Measurements from ENCODE around the gene OSBPL8.
"Not testable (repeated sequence)": the region's sequence is repeated elsewhere in the genome, so short reads cannot be mapped to it uniquely, and the experiment has no call there.

OSBPL8 gene

DNA sequence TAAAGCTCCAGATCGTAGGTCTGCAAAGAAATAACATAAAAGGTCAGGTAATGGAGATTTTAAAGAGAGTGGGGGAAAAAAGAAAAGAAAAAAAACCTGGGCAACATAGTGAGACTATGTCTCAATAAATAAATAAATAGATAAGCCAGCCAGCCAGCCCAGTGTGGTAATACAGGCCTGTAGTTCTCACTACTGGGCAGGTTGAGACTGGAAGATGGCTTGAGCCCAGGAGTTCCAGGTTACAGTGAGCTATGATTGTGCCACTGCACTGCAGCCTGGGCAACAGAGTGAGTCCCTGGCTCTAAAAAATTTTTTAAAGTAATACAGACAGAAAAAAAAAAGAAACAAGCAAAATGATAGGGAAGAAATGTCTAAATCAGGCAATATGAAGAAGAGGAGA is 168.1 kb downstream of the OSBPL8 start:
- H3K4me1 Mint-ChIP-seq (ENCODE audit: low read depth), result no peaks in the 10 kb centered on the region
- intact Hi-C loops (cut with micrococcal nuclease), result no loop called here
- no peak overlapping the region for H3K27ac Mint-ChIP-seq

DNA sequence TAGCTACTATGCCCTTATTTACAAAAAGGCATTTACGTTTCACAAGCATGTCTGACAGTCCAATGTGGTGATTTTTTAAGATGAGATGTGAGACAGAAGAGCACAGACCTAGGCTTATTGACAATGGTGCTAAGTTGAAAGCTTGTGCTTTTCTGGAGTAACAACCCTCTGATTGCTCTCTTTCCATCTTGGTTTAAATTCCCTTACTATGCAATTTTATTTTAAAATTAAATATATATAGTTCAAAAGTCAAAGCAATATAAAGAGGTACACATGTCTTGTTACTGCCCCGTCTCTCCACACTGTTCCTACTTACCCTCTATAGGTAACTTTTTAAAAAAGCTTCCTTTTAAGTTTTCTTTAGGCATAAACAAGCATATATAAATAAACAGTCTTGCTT is 172.0 kb downstream of the OSBPL8 start:
- intact Hi-C loops (cut with micrococcal nuclease), result loop anchor here (10.0 kb wide), 1 partner anchor 197 kb away; no protein-coding TSS in a partner anchor
- Mint-ChIP-seq H3K4me3 (no peak overlapping the region), H3K9me3 (no peaks in the 10 kb centered on the region), H3K36me3 (ENCODE audit: low read depth) (peaks cover 88% of the 10 kb centered on the region), H3K4me1 (ENCODE audit: low read depth) (no peaks in the 10 kb centered on the region), H3K27ac (no peak overlapping the region), H3K27me3 (no peaks in the 10 kb centered on the region)

More for the DNA sequence above, 168.1 kb downstream of the OSBPL8 start:
- H3K9me3 Mint-ChIP-seq, result no peaks in the 10 kb centered on the region
- H3K36me3 Mint-ChIP-seq (ENCODE audit: low read depth), result peaks cover 74% of the 10 kb centered on the region
- H3K4me3 Mint-ChIP-seq, result no peak overlapping the region
- no peaks in the 10 kb centered on the region for H3K27me3 Mint-ChIP-seq

- Mint-ChIP-seq H3K9me3 (no peaks in the 10 kb centered on the region), H3K4me3 (no peak overlapping the region), H3K36me3 (ENCODE audit: low read depth) (peaks cover 77% of the 10 kb centered on the region), H3K27me3 (no peaks in the 10 kb centered on the region), H3K27ac (no peak overlapping the region), H3K4me1 (ENCODE audit: low read depth) (peaks cover under 1% of the 10 kb centered on the region)
- intact Hi-C loops (cut with micrococcal nuclease), result loop anchor here (10.0 kb wide), 1 partner anchor 200 kb away; no protein-coding TSS in a partner anchor
These were observed 175.0 kb downstream of the OSBPL8 start for GRCh38 chr12:76384560-76384959.

- H3K4me1 Mint-ChIP-seq (ENCODE audit: low read depth), result peaks cover 5% of the 10 kb centered on the region
- H3K9me3 Mint-ChIP-seq, result no peaks in the 10 kb centered on the region
- intact Hi-C loops (cut with micrococcal nuclease), result loop anchor here (10.0 kb wide), 1 partner anchor 201 kb away; no protein-coding TSS in a partner anchor
- no peak overlapping the region for H3K4me3 Mint-ChIP-seq
- H3K36me3 Mint-ChIP-seq (ENCODE audit: low read depth), result peaks cover 75% of the 10 kb centered on the region
- H3K27ac Mint-ChIP-seq, result no peak overlapping the region
- H3K27me3 Mint-ChIP-seq, result no peaks in the 10 kb centered on the region
These were observed 175.6 kb downstream of the OSBPL8 start for GRCh38 chr12:76383988-76384387.

GRCh38 chr12:76379261-76379660 is 180.3 kb downstream of the OSBPL8 start:
- Mint-ChIP-seq H3K4me3 (no peak overlapping the region), H3K9me3 (no peaks in the 10 kb centered on the region), H3K27ac (no peak overlapping the region), H3K36me3 (ENCODE audit: low read depth) (peaks cover 79% of the 10 kb centered on the region), H3K4me1 (ENCODE audit: low read depth) (peaks cover 5% of the 10 kb centered on the region), H3K27me3 (no peaks in the 10 kb centered on the region)
- intact Hi-C loops (cut with micrococcal nuclease), result no loop called here

GRCh38 chr12:76376876-76377275 is 182.7 kb downstream of the OSBPL8 start:
- H3K4me3 Mint-ChIP-seq; intact Hi-C loops (cut with micrococcal nuclease): not testable (repeated sequence)

GRCh38 chr12:76375939-76376338 is 183.6 kb downstream of the OSBPL8 start:
- peaks cover 5% of the 10 kb centered on the region for H3K4me1 Mint-ChIP-seq (ENCODE audit: low read depth)
- H3K36me3 Mint-ChIP-seq (ENCODE audit: low read depth), result peaks cover 67% of the 10 kb centered on the region
- no peak overlapping the region for H3K27ac Mint-ChIP-seq
- intact Hi-C loops (cut with micrococcal nuclease), result no loop called here
- no peak overlapping the region for H3K4me3 Mint-ChIP-seq
- no peaks in the 10 kb centered on the region for H3K27me3 Mint-ChIP-seq
- no peaks in the 10 kb centered on the region for H3K9me3 Mint-ChIP-seq

More at GRCh38 chr12:76376876-76377275, 182.7 kb downstream of the OSBPL8 start:
- peaks cover 70% of the 10 kb centered on the region for H3K36me3 Mint-ChIP-seq (ENCODE audit: low read depth)
- not testable (repeated sequence) for H3K27ac Mint-ChIP-seq; H3K27me3 Mint-ChIP-seq; H3K9me3 Mint-ChIP-seq; H3K4me1 Mint-ChIP-seq (ENCODE audit: low read depth)

DNA sequence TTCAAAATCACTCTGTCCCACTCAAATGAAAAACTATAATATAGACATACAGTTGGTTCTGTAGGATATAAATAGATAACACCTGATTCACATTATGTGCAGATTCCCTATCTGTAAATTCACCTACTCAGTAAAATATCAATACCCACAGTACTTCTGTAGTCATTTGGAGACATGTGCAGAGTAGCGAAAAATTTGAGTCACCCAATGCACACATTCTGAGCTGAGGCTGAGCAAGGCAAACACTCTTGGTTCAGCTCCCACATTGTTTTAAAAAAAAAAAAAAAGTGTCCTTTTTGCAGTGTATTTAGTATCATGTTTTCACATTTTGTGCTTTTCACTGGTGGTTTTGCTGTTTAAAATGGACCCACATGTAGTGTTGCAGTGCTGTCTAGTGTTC is 184.1 kb downstream of the OSBPL8 start:
- intact Hi-C loops (cut with micrococcal nuclease), result no loop called here
- H3K36me3 Mint-ChIP-seq (ENCODE audit: low read depth), result peaks cover 67% of the 10 kb centered on the region

DNA sequence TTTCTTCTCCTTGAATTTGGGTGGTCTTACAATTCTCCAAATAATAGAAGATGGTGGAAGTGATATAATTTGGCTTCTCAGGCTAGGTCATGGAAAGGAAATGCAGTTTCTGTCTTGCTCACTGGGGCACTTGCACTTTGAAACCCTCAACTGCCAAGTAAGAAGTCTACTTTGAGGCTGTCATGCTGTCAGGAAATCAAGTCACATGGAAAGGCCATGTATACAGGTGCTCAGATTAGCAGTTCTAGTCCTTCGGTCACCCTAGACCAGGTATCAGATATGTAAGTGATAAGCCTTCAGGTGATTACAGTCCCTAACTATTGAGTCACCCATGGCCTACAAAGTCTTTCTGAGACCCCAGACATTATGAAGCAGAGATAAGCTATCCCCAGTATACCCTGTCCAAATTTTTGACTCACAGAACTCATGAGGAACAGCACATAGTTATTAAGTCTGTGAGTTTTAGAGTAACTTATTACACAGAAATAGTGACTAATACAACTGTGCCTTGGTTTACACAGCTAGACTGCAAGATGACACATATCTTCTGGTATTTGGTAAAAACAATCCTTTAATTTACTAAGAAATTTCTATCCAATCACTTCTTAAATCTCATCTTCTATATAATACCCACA is 185.1 kb downstream of the OSBPL8 start:
- H3K27ac Mint-ChIP-seq, result no peak overlapping the region
- no peak overlapping the region for H3K4me3 Mint-ChIP-seq
- H3K9me3 Mint-ChIP-seq, result no peaks in the 10 kb centered on the region
- intact Hi-C loops (cut with micrococcal nuclease), result no loop called here
- H3K4me1 Mint-ChIP-seq (ENCODE audit: low read depth), result peaks cover 4% of the 10 kb centered on the region
- H3K36me3 Mint-ChIP-seq (ENCODE audit: low read depth), result peaks cover 69% of the 10 kb centered on the region
- H3K27me3 Mint-ChIP-seq, result no peaks in the 10 kb centered on the region

More for the DNA sequence above, 184.1 kb downstream of the OSBPL8 start:
- no peak overlapping the region for H3K27ac Mint-ChIP-seq
- H3K4me3 Mint-ChIP-seq, result no peak overlapping the region
- H3K4me1 Mint-ChIP-seq (ENCODE audit: low read depth), result peaks cover 5% of the 10 kb centered on the region
- H3K9me3 Mint-ChIP-seq, result no peaks in the 10 kb centered on the region
- H3K27me3 Mint-ChIP-seq, result no peaks in the 10 kb centered on the region

DNA sequence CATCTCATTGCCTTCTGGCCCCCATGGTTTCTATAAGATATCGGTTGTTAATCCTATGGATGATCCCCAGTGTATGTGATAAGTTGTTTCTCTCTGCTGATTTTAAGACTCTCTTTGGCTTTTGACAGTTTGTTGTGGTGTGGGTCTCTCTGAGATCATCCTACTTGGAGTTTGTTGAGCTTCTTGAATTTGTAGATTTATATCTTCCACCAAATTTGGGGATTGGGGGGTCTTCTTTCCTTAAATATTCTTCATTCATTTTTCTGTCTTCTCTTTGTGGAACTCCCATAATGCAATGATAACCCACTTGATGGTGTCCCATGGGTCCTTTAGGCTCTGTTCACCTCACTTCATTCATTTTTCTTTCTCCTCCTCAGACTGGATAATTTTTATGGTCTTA is 191.3 kb downstream of the OSBPL8 start:
- intact Hi-C loops (cut with micrococcal nuclease), result no loop called here
- H3K9me3 Mint-ChIP-seq, result no peaks in the 10 kb centered on the region
- H3K36me3 Mint-ChIP-seq (ENCODE audit: low read depth), result peaks cover 75% of the 10 kb centered on the region
- no peak overlapping the region for H3K4me3 Mint-ChIP-seq
- no peak overlapping the region for H3K27ac Mint-ChIP-seq
- no peaks in the 10 kb centered on the region for H3K4me1 Mint-ChIP-seq (ENCODE audit: low read depth)
- H3K27me3 Mint-ChIP-seq, result no peaks in the 10 kb centered on the region

- H3K4me3 Mint-ChIP-seq, result no peak overlapping the region
- H3K36me3 Mint-ChIP-seq (ENCODE audit: low read depth), result peaks cover 73% of the 10 kb centered on the region
- H3K9me3 Mint-ChIP-seq, result no peaks in the 10 kb centered on the region
- H3K4me1 Mint-ChIP-seq (ENCODE audit: low read depth), result peaks cover 5% of the 10 kb centered on the region
- no peak overlapping the region for H3K27ac Mint-ChIP-seq
- intact Hi-C loops (cut with micrococcal nuclease), result no loop called here
- no peaks in the 10 kb centered on the region for H3K27me3 Mint-ChIP-seq
These were observed 193.4 kb downstream of the OSBPL8 start for GRCh38 chr12:76366163-76366562.

GRCh38 chr12:76364131-76364530 is 195.4 kb downstream of the OSBPL8 start:
- H3K4me3 Mint-ChIP-seq; H3K4me1 Mint-ChIP-seq (ENCODE audit: low read depth); H3K9me3 Mint-ChIP-seq; H3K27me3 Mint-ChIP-seq; intact Hi-C loops (cut with micrococcal nuclease); H3K27ac Mint-ChIP-seq: not testable (repeated sequence)
- H3K36me3 Mint-ChIP-seq (ENCODE audit: low read depth), result peaks cover 83% of the 10 kb centered on the region

DNA sequence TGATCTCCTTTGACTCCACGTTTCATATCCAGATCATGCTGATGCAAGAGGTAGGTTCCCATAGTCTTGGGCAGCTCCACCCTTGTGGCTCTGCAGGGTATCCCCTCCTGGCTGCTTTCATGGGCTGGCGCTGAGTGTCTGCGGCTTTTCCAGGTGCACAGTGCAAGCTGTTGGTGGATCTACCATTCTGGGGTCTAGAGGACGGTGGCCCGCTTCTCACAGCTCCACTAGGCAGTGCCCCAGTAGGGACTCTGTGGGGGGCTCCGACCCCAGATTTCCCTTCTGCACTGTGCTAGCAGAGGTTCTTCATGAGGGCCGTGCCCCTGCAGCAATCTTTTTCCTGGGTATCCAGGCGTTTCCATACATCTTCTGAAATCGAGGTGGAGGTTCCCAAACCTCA is 199.3 kb downstream of the OSBPL8 start:
- peaks cover 79% of the 10 kb centered on the region for H3K36me3 Mint-ChIP-seq (ENCODE audit: low read depth)
- H3K4me3 Mint-ChIP-seq, result no peak overlapping the region
- intact Hi-C loops (cut with micrococcal nuclease), result no loop called here

DNA sequence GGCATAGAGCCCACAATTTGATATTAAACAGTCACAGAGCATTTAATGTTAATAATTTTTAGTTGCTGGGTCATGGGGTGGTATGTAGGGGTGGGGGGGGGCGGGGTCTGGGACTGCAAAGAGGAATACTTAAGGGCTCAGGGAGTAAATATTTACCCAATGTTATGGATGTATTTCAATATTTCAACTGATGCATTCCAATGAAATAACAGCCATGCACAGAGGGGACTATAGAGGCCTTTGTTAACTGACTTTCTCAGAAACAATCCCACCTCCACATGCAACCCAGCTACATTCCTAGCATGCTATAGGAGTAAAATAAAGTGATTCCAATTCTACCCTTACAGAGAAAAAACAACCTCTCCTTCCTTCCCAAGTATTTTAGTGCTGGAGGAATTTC is 203.5 kb downstream of the OSBPL8 start:
- Mint-ChIP-seq H3K36me3 (ENCODE audit: low read depth) (peaks cover 53% of the 10 kb centered on the region), H3K4me3 (no peak overlapping the region), H3K4me1 (ENCODE audit: low read depth) (no peaks in the 10 kb centered on the region), H3K27me3 (no peaks in the 10 kb centered on the region), H3K27ac (no peak overlapping the region), H3K9me3 (no peaks in the 10 kb centered on the region)
- intact Hi-C loops (cut with micrococcal nuclease), result no loop called here

More for the DNA sequence above, 199.3 kb downstream of the OSBPL8 start:
- peaks cover 5% of the 10 kb centered on the region for H3K4me1 Mint-ChIP-seq (ENCODE audit: low read depth)
- H3K27ac Mint-ChIP-seq, result no peak overlapping the region
- no peaks in the 10 kb centered on the region for H3K27me3 Mint-ChIP-seq
- no peaks in the 10 kb centered on the region for H3K9me3 Mint-ChIP-seq
